Liver (tissue), 9 donors: Measurements from ENCODE around the gene MARCHF10. TPM values are rescaled to one million over a fixed set of nuclear protein-coding genes. Genes with fewer than 3 reads are reported as not detected.

Experiments
- DNase-seq: peaks from one replicate; pipeline ENCODE4 v3.0.0-alpha.2; 2017; ENCODE audit warnings: low spot score
- H3K27ac ChIP-seq, 2 donors: one replicate each; pipeline ENCODE4 v1.7.0; 2013; ENCODE audit warnings: inconsistent platforms in 2 of 2, low read length in 2 of 2, control low read depth in 1 of 2, low read depth in 1 of 2, mild to moderate bottlenecking in 1 of 2
- H3K27me3 ChIP-seq, 4 donors: one replicate each; pipeline versions ENCODE4 v1.6.1 to v1.7.0; 2013; ENCODE audit warnings: low read length in 3 of 4, inconsistent platforms in 1 of 4, mild to moderate bottlenecking in 1 of 4, moderate library complexity in 1 of 4; ENCODE audit not compliant: control insufficient read depth in 4 of 4, insufficient read depth in 4 of 4
- H3K36me3 ChIP-seq, 4 donors: one replicate each; pipeline versions ENCODE4 v1.6.1 to v1.7.0; 2013; ENCODE audit warnings: low read length in 3 of 4, mild to moderate bottlenecking in 3 of 4, low read depth in 1 of 4, moderate library complexity in 1 of 4; ENCODE audit not compliant: control insufficient read depth in 4 of 4, insufficient read depth in 3 of 4
- H3K4me1 ChIP-seq, 4 donors: one replicate each; pipeline versions ENCODE4 v1.6.1 to v1.7.0; 2013; ENCODE audit warnings: low read length in 3 of 4, mild to moderate bottlenecking in 3 of 4, moderate library complexity in 1 of 4; ENCODE audit not compliant: control insufficient read depth in 4 of 4, insufficient read depth in 4 of 4
- H3K4me3 ChIP-seq, 3 donors: one replicate each; pipeline versions ENCODE4 v1.6.1 to v1.7.0; 2013; ENCODE audit warnings: low read length in 3 of 3, control low read depth in 1 of 3, low read depth in 1 of 3, mild to moderate bottlenecking in 1 of 3
- H3K9ac ChIP-seq, 2 donors: one replicate each; pipeline ENCODE4 v1.7.0; 2013; ENCODE audit warnings: low read length in 2 of 2, mild to moderate bottlenecking in 2 of 2, moderate library complexity in 2 of 2, control low read depth in 1 of 2, low read depth in 1 of 2
- H3K9me3 ChIP-seq, 4 donors: one replicate each; pipeline versions ENCODE4 v1.6.1 to v1.7.0; 2013; ENCODE audit warnings: low read length in 3 of 4; ENCODE audit not compliant: control insufficient read depth in 4 of 4
- ATF3 ChIP-seq: IDR thresholded peaks from 2 replicates; pipeline ENCODE4 v1.6.1; 2016; ENCODE audit warnings: antibody characterized with exemption
- EGR1 ChIP-seq, 2 donors: IDR thresholded peaks; 2 replicates each; pipeline ENCODE4 v1.6.1; 2016 to 2018; ENCODE audit warnings: antibody characterized with exemption in 2 of 2, low read depth in 2 of 2
- FOXA1 ChIP-seq: IDR thresholded peaks from 2 replicates; pipeline ENCODE4 v1.6.1; 2016; ENCODE audit warnings: antibody characterized with exemption
- FOXA2 ChIP-seq: IDR thresholded peaks from 2 replicates; pipeline ENCODE4 v1.6.1; 2016; ENCODE audit warnings: antibody characterized with exemption
- GABPA ChIP-seq, 2 donors: IDR thresholded peaks in 1 of 2; conservative IDR thresholded peaks in 1 of 2; 2 replicates each; pipeline ENCODE4 v1.6.1; 2016; ENCODE audit warnings: antibody characterized with exemption in 2 of 2, mild to moderate bottlenecking in 1 of 2, moderate library complexity in 1 of 2
- HNF4A ChIP-seq, 2 donors: conservative IDR thresholded peaks; 2 replicates each; pipeline ENCODE4 v1.6.1; 2016; ENCODE audit warnings: antibody characterized with exemption in 2 of 2, mild to moderate bottlenecking in 2 of 2
- HNF4G ChIP-seq: IDR thresholded peaks from 2 replicates; pipeline ENCODE4 v1.6.1; 2016; ENCODE audit warnings: antibody characterized with exemption
- JUND ChIP-seq, 2 donors: IDR thresholded peaks; 2 replicates each; pipeline ENCODE4 v1.6.1; 2016; ENCODE audit warnings: antibody characterized with exemption in 2 of 2
- NR2F2 ChIP-seq: IDR thresholded peaks from 2 replicates; pipeline ENCODE4 v1.6.1; 2016; ENCODE audit warnings: antibody characterized with exemption
- RAD21 ChIP-seq, 2 donors: IDR thresholded peaks; 2 replicates each; pipeline ENCODE4 v1.6.1; 2016; ENCODE audit warnings: antibody characterized with exemption in 2 of 2, mild to moderate bottlenecking in 2 of 2
- REST ChIP-seq: IDR thresholded peaks from 2 replicates; pipeline ENCODE4 v1.6.1; 2016; ENCODE audit warnings: antibody characterized with exemption, mild to moderate bottlenecking
- RXRA ChIP-seq, 2 donors: IDR thresholded peaks; 2 replicates each; pipeline ENCODE4 v1.6.1; 2017 to 2018; ENCODE audit warnings: antibody characterized with exemption in 2 of 2, mild to moderate bottlenecking in 1 of 2
- SP1 ChIP-seq: IDR thresholded peaks from 2 replicates; pipeline ENCODE4 v1.6.1; 2018; ENCODE audit warnings: antibody characterized with exemption, mild to moderate bottlenecking
- TAF1 ChIP-seq: conservative IDR thresholded peaks from 2 replicates; pipeline ENCODE4 v1.6.1; 2016; ENCODE audit warnings: antibody characterized with exemption, mild to moderate bottlenecking
- YY1 ChIP-seq: IDR thresholded peaks from 2 replicates; pipeline ENCODE4 v1.6.1; 2016; ENCODE audit warnings: antibody characterized with exemption, mild to moderate bottlenecking
- WGBS: extraction: QIAGEN DNeasy Blood & Tissue Kit; methylation state at CpG from one replicate; pipeline ENCODE4 v1.1.7; 2013; 5-methylcytosine and 5-hydroxymethylcytosine counted together
- polyA plus RNA-seq, 2 donors: library from polyadenylated mRNA; stranded (reverse) in 1 of 2; unstranded in 1 of 2; fragments of 200-250 nt in 1 of 2; fragments of >200 nt in 1 of 2; fragmentation: Nextera tagmentation in 1 of 2; extraction: Ambion mirVana in 1 of 2; gene quantifications; one replicate each; pipeline versions ENCODE4 v1.2.1 to v1.2.3, GENCODE V29; 2013 to 2015
- total RNA-seq, 2 donors: library from RNA; depleted of rRNA; stranded (reverse); fragments of >200 nt; gene quantifications; one replicate each; pipeline ENCODE4 v1.2.3, GENCODE V29; 2014
- TF ChIP-seq, protein P1 (sequence below): IDR thresholded peaks from 2 replicates; pipeline ENCODE4 v1.6.1; 2016; ENCODE audit warnings: antibody characterized with exemption
- TF ChIP-seq, protein P2 (sequence below): fragments of 150-350 bp; IDR thresholded peaks from 2 replicates; pipeline ENCODE4 v1.5.1; 2017; ENCODE audit warnings: improper control_type of control experiment, low read depth, low read length; ENCODE audit not compliant: missing input control
- TF ChIP-seq, protein P3 (sequence below): IDR thresholded peaks from 2 replicates; pipeline ENCODE4 v1.6.1; 2016; ENCODE audit warnings: antibody characterized with exemption
- donor health status: healthy.
- donor health status: healthy.
- donor health status: healthy.
- donor health status: healthy.
- donor health status: healthy.

Gene MARCHF10
- total and polyA plus RNA-seq, 4 donors, result not detected

DNA sequence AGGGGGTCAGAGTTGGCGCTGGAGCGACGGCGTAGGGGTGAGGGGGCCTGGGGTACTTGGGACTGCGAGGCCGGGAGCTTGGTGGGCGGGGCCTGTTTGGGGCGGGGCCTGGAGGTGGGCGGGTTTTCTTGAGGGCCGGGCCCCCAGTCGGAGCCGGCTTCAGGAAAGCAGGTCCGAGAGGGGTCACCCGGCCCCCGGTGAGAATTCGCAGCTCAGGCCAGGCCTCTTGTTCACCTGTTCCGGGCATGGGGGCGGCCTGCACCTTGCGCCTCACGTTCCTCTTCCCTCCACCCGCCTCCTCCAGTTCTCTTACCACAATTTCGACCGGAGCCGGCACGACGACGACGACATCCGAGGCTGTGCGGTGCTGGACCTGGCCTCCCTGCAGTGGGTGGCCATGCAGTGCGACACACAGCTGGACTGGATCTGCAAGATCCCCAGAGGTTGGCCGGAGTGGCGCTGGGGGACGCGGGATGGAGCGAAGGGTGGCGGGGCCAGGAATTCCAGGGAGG, 128.2 kb downstream of the MARCHF10 start:
- no peak for DNase-seq
- WGBS, result 69% methylated on average over 37 of the region's 37 CpGs
- Histone ChIP-seq H3K4me3 (no peak overlapping the region), H3K9ac (no peak overlapping the region), H3K27me3 (no peaks in the 10 kb centered on the region), H3K36me3 (no peaks in the 10 kb centered on the region), H3K27ac (no peak overlapping the region), H3K9me3 (no peaks in the 10 kb centered on the region), H3K4me1 (no peaks in the 10 kb centered on the region)
- TF ChIP-seq, protein P1, sequence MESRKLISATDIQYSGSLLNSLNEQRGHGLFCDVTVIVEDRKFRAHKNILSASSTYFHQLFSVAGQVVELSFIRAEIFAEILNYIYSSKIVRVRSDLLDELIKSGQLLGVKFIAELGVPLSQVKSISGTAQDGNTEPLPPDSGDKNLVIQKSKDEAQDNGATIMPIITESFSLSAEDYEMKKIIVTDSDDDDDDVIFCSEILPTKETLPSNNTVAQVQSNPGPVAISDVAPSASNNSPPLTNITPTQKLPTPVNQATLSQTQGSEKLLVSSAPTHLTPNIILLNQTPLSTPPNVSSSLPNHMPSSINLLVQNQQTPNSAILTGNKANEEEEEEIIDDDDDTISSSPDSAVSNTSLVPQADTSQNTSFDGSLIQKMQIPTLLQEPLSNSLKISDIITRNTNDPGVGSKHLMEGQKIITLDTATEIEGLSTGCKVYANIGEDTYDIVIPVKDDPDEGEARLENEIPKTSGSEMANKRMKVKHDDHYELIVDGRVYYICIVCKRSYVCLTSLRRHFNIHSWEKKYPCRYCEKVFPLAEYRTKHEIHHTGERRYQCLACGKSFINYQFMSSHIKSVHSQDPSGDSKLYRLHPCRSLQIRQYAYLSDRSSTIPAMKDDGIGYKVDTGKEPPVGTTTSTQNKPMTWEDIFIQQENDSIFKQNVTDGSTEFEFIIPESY, result no peak
- TF ChIP-seq, protein P2, sequence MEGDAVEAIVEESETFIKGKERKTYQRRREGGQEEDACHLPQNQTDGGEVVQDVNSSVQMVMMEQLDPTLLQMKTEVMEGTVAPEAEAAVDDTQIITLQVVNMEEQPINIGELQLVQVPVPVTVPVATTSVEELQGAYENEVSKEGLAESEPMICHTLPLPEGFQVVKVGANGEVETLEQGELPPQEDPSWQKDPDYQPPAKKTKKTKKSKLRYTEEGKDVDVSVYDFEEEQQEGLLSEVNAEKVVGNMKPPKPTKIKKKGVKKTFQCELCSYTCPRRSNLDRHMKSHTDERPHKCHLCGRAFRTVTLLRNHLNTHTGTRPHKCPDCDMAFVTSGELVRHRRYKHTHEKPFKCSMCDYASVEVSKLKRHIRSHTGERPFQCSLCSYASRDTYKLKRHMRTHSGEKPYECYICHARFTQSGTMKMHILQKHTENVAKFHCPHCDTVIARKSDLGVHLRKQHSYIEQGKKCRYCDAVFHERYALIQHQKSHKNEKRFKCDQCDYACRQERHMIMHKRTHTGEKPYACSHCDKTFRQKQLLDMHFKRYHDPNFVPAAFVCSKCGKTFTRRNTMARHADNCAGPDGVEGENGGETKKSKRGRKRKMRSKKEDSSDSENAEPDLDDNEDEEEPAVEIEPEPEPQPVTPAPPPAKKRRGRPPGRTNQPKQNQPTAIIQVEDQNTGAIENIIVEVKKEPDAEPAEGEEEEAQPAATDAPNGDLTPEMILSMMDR, result no peak
- no peak for TF ChIP-seq SP1
- TF ChIP-seq YY1, result no peak
- TF ChIP-seq, protein P3, sequence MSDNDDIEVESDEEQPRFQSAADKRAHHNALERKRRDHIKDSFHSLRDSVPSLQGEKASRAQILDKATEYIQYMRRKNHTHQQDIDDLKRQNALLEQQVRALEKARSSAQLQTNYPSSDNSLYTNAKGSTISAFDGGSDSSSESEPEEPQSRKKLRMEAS, result no peak
- no peak for TF ChIP-seq GABPA (IDR thresholded peaks at IDR 0.05 in 1 of 2, conservative IDR thresholded peaks at IDR 0.05 in 1 of 2)
- TF ChIP-seq RAD21 (IDR thresholded peaks at IDR 0.05), result no peak
- TF ChIP-seq JUND (IDR thresholded peaks at IDR 0.05), result no peak
- no peak for TF ChIP-seq FOXA1
- TF ChIP-seq HNF4A (conservative IDR thresholded peaks at IDR 0.05), result no peak
- TF ChIP-seq ATF3, result no peak

- H3K27me3 ChIP-seq, result no peaks in the 10 kb centered on the region
- no peak overlapping the region for H3K27ac ChIP-seq
- H3K4me3 ChIP-seq, result no peak overlapping the region
- no peak overlapping the region for H3K9ac ChIP-seq
- DNase-seq, result no peak
- no peaks in the 10 kb centered on the region for H3K4me1 ChIP-seq
- 95% methylated on average over 10 of the region's 10 CpGs for WGBS
- no peaks in the 10 kb centered on the region for H3K9me3 ChIP-seq
- H3K36me3 ChIP-seq, result no peaks in the 10 kb centered on the region
- TF ChIP-seq GABPA (IDR thresholded peaks at IDR 0.05 in 1 of 2, conservative IDR thresholded peaks at IDR 0.05 in 1 of 2) (no peak), YY1 (no peak), JUND (IDR thresholded peaks at IDR 0.05) (no peak), ATF3 (no peak), TAF1 (no peak), EGR1 (IDR thresholded peaks at IDR 0.05; ENCODE audit: low read depth in 2 of 2) (no peak), FOXA2 (no peak), SP1 (no peak), NR2F2 (no peak), HNF4A (conservative IDR thresholded peaks at IDR 0.05) (no peak), REST (no peak), HNF4G (no peak), RAD21 (IDR thresholded peaks at IDR 0.05) (no peak), FOXA1 (no peak), RXRA (IDR thresholded peaks at IDR 0.05) (no peak)
- TF ChIP-seq, protein P1, result no peak
- TF ChIP-seq, protein P3, result no peak
These were observed 129.7 kb downstream of the MARCHF10 start for GRCh38 chr17:62678214-62678919.
